H1 (cell line): Measurements from ENCODE around the gene LIPI. TPM values are rescaled to one million over a fixed set of nuclear protein-coding genes. Genes with fewer than 3 reads are reported as not detected.

ENCODE experiments used
- CTCF ChIA-PET: fragments of 300-600 bp; sonication (Branson Sonifier 250); formaldehyde crosslinking; loops from one replicate; lab custom pipeline; 2021; ENCODE audit not compliant: partially characterized antibody; lab: Charles Lee
- POLR2A ChIA-PET: fragments of 300-600 bp; sonication (Branson Sonifier 250); formaldehyde crosslinking; loops from one replicate; lab custom pipeline; 2021; ENCODE audit warnings: inconsistent platforms; ENCODE audit not compliant: partially characterized antibody; lab: Charles Lee
- DNase-seq, 2 experiments: peaks; one replicate each; pipeline versions ENCODE4 v3.0.0 to v3.0.0-alpha.2; 2010 to 2022; ENCODE audit warnings: low spot score in 2 of 2, low read depth in 1 of 2, mixed read lengths in 1 of 2
- FAIRE-seq: peaks from 2 replicates; lab custom pipeline; 2011; peaks lifted over from hg19 to GRCh38; lab: Jason Lieb, UNC
- H2AFZ ChIP-seq: 2 replicates; pipeline ENCODE4 v1.8.1; 2012; ENCODE audit warnings: low read length, inconsistent platforms
- H2AK5ac ChIP-seq: 2 replicates; pipeline ENCODE4 v1.6.1; 2013; ENCODE audit warnings: low read depth, low read length
- H2BK120ac ChIP-seq: replicated peaks from 2 replicates; pipeline ENCODE3; 2013; ENCODE audit warnings: low read depth, low read length, inconsistent platforms
- H2BK12ac ChIP-seq: 2 replicates; pipeline ENCODE4 v1.6.1; 2013; ENCODE audit warnings: low read depth, low read length
- H2BK15ac ChIP-seq: 2 replicates; pipeline ENCODE4 v1.6.1; 2013; ENCODE audit warnings: low read length
- H2BK20ac ChIP-seq: 2 replicates; pipeline ENCODE4 v1.6.1; 2013; ENCODE audit warnings: low read length
- H2BK5ac ChIP-seq: 2 replicates; pipeline ENCODE4 v1.6.1; 2013; ENCODE audit warnings: low read depth, low read length
- H3K14ac ChIP-seq: 2 replicates; pipeline ENCODE4 v1.6.1; 2013; ENCODE audit warnings: inconsistent platforms; ENCODE audit not compliant: insufficient read length
- H3K18ac ChIP-seq: 2 replicates; pipeline ENCODE4 v1.6.1; 2013; ENCODE audit warnings: low read length; ENCODE audit errors: extremely low read depth
- H3K23ac ChIP-seq: 2 replicates; pipeline ENCODE4 v1.6.1; 2013; ENCODE audit warnings: inconsistent platforms; ENCODE audit not compliant: insufficient read length
- H3K23me2 ChIP-seq: 2 replicates; pipeline ENCODE4 v1.6.1; 2013; ENCODE audit warnings: low read depth, low read length
- H3K27ac ChIP-seq: 2 replicates; pipeline ENCODE4 v1.6.1; 2011; ENCODE audit warnings: low read depth, low read length, inconsistent platforms
- H3K27me3 ChIP-seq, 4 experiments: replicated peaks in 1 of 4; 1 replicate in 1 of 4; 2 replicates in 3 of 4; pipeline versions ENCODE4 v1.6.1 to v1.8.1; 2011 to 2013; ENCODE audit warnings: low read length in 3 of 4, mild to moderate bottlenecking in 3 of 4, inconsistent platforms in 2 of 4, mixed read lengths in 2 of 4, moderate library complexity in 1 of 4; ENCODE audit not compliant: control insufficient read depth in 3 of 4, insufficient read depth in 3 of 4; ENCODE audit errors: extremely low read depth in 1 of 4
- H3K36me3 ChIP-seq, 4 experiments: 2 replicates each; pipeline versions ENCODE4 v1.6.1 to v1.8.1; 2011 to 2013; ENCODE audit warnings: mild to moderate bottlenecking in 4 of 4, low read length in 3 of 4, moderate library complexity in 2 of 4, control low read depth in 1 of 4, inconsistent platforms in 1 of 4; ENCODE audit not compliant: insufficient read depth in 4 of 4, control insufficient read depth in 2 of 4
- H3K4ac ChIP-seq: replicated peaks from 2 replicates; pipeline ENCODE3; 2013; ENCODE audit warnings: low read length, low read depth, mixed read lengths, inconsistent platforms; ENCODE audit not compliant: insufficient read length
- H3K4me1 ChIP-seq, 4 experiments: replicated peaks in 1 of 4; 1 replicate in 1 of 4; 2 replicates in 3 of 4; pipeline versions ENCODE4 v1.6.1 to v1.8.1; 2011 to 2013; ENCODE audit warnings: low read length in 3 of 4, inconsistent platforms in 2 of 4, mixed read lengths in 1 of 4; ENCODE audit not compliant: insufficient read depth in 4 of 4, control insufficient read depth in 3 of 4
- H3K4me2 ChIP-seq, 2 experiments: 2 replicates each; pipeline versions ENCODE4 v1.6.1 to v1.8.1; 2011 to 2013; ENCODE audit warnings: low read depth in 2 of 2, low read length in 2 of 2, control low read depth in 1 of 2, inconsistent platforms in 1 of 2, mild to moderate bottlenecking in 1 of 2; ENCODE audit not compliant: insufficient read depth in 1 of 2
- H3K4me3 ChIP-seq, 4 experiments: fragments of 200-600, 300-600 bp in 1 of 4; sonication (generic), shearing (Covaris generic), sonication (Bioruptor Twin) in 1 of 4; 2 replicates each; pipeline versions ENCODE4 v1.5.1 to v1.8.1; 2011 to 2016; ENCODE audit warnings: low read length in 4 of 4, low read depth in 3 of 4, control low read depth in 2 of 4, inconsistent platforms in 2 of 4, mild to moderate bottlenecking in 2 of 4, mixed read lengths in 1 of 4, moderate library complexity in 1 of 4; ENCODE audit not compliant: insufficient read depth in 2 of 4; ENCODE audit errors: extremely low read depth in 1 of 4
- H3K56ac ChIP-seq: replicated peaks from 2 replicates; pipeline ENCODE3; 2013; ENCODE audit warnings: low read depth, mild to moderate bottlenecking, mixed read lengths, low read length, inconsistent platforms; ENCODE audit not compliant: insufficient read length
- H3K79me1 ChIP-seq: 2 replicates; pipeline ENCODE4 v1.6.1; 2013; ENCODE audit warnings: low read depth, low read length, control low read depth
- H3K79me2 ChIP-seq, 2 experiments: 2 replicates each; pipeline versions ENCODE4 v1.6.1 to v1.8.1; 2012 to 2013; ENCODE audit warnings: low read length in 2 of 2, mild to moderate bottlenecking in 2 of 2, inconsistent platforms in 1 of 2; ENCODE audit not compliant: insufficient read depth in 2 of 2, control insufficient read depth in 1 of 2
- H3K9ac ChIP-seq, 4 experiments: replicated peaks in 1 of 4; 1 replicate in 1 of 4; 2 replicates in 3 of 4; pipeline versions ENCODE4 v1.6.1 to v1.8.1; 2011 to 2013; ENCODE audit warnings: low read depth in 3 of 4, low read length in 3 of 4, control low read depth in 2 of 4, mild to moderate bottlenecking in 2 of 4, moderate library complexity in 2 of 4, inconsistent platforms in 1 of 4; ENCODE audit errors: extremely low read depth in 1 of 4
- H3K9me3 ChIP-seq, 2 experiments: 2 replicates each; pipeline versions ENCODE4 v1.6.1 to v1.8.1; 2012 to 2013; ENCODE audit warnings: mild to moderate bottlenecking in 2 of 2, moderate library complexity in 2 of 2, control low read depth in 1 of 2, inconsistent platforms in 1 of 2, low read depth in 1 of 2, low read length in 1 of 2, mixed read lengths in 1 of 2; ENCODE audit not compliant: insufficient read depth in 2 of 2
- H4K20me1 ChIP-seq, 2 experiments: replicated peaks in 1 of 2; 2 replicates each; pipeline versions ENCODE3 to v1.8.1; 2011 to 2013; ENCODE audit warnings: inconsistent platforms in 2 of 2, low read length in 2 of 2, mild to moderate bottlenecking in 1 of 2; ENCODE audit not compliant: insufficient read depth in 2 of 2, control insufficient read depth in 1 of 2
- H4K5ac ChIP-seq: 2 replicates; pipeline ENCODE4 v1.6.1; 2013; ENCODE audit warnings: low read length, low read depth, mixed read lengths, inconsistent platforms; ENCODE audit not compliant: insufficient read length
- H4K8ac ChIP-seq: 2 replicates; pipeline ENCODE4 v1.8.0; 2013; ENCODE audit warnings: mild to moderate bottlenecking, moderate library complexity, low read length, inconsistent platforms; ENCODE audit not compliant: insufficient read depth; ENCODE audit errors: extremely low read depth
- H4K91ac ChIP-seq: replicated peaks from 2 replicates; pipeline ENCODE3; 2013; ENCODE audit warnings: low read length, mixed read lengths, inconsistent platforms; ENCODE audit not compliant: insufficient read length
- CHD2 ChIP-seq: IDR thresholded peaks from 2 replicates; pipeline ENCODE4 v1.6.1; 2012; ENCODE audit warnings: low read length, improper control_type of control experiment
- RNF2 ChIP-seq: fragments of 200-900, 300-1000 bp; sonication (generic); IDR thresholded peaks from 2 replicates; pipeline ENCODE4 v1.7.1; 2016; ENCODE audit warnings: borderline replicate concordance, low read depth, mild to moderate bottlenecking, antibody characterized with exemption, low read length; ENCODE audit not compliant: poor library complexity, severe bottlenecking; ENCODE audit errors: missing control alignments
- WGBS, 2 experiments: shearing (Covaris generic) in 1 of 2; methylation state at CpG; one replicate each; pipeline versions ENCODE4 v1.1.6 to v1.1.7; 2013 to 2015; ENCODE audit warnings: low lambda C conversion rate in 2 of 2, mixed read lengths in 2 of 2, inconsistent platforms in 1 of 2, low coverage in 1 of 2, missing lambda C conversion rate in 1 of 2; ENCODE audit not compliant: insufficient replicate concordance in 2 of 2, insufficient coverage in 1 of 2, insufficient read length in 1 of 2; ENCODE audit errors: extremely low coverage in 1 of 2, missing lambda C conversion rate in 1 of 2; 5-methylcytosine and 5-hydroxymethylcytosine counted together
- polyA plus RNA-seq, 7 experiments: library from polyadenylated mRNA; depleted of rRNA in 3 of 7; stranded (reverse) in 5 of 7; unstranded in 2 of 7; fragments of >200 nt in 5 of 7; fragments of 200-250 nt in 2 of 7; gene quantifications; 1 replicate in 5 of 7; 2 replicates in 1 of 7; 4 replicates in 1 of 7; pipeline versions ENCODE4 v1.2.1 to v1.2.3, GENCODE V29; 2011 to 2013; ENCODE audit warnings: missing spikeins in 2 of 7, mixed read lengths in 2 of 7
- total RNA-seq: library from RNA; stranded (reverse); fragmentation: NEBNext Ultra II Directional; extraction: Animal tissue kit (Norgen Biotek cat#: 25700); gene quantifications from 2 replicates; pipeline ENCODE4 v1.2.1, GENCODE V29; 2021

Gene LIPI
- total and polyA plus RNA-seq, 2 of the 8 experiments (the other 6 are each of a cell fraction or from before 2014, with no cell fraction given) = not detected

DNA sequence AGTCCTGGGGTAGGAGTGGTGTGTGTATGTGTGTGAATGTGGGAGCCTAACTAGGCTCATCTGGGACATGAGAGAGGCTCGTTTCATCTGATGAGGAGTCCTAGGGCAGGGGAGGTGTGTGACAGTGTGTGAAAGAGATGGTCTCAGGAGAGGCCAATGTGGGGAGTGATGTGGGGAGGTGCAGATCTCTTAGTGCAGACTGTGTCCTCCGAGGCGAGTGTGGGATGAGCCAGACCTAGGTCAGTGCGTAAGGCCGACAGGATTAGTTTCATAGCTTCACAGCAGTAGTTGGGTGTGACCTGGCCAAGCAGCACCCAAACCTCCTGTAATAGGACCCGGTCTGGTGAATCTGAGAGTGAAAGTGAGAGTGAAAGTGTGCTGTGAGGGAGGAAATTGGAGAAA is 94.7 kb downstream of the LIPI start:
- Histone ChIP-seq H2AK5ac (no peak overlapping the region), H2BK5ac (no peak overlapping the region), H3K56ac (no peak overlapping the region), H3K9me3 (no peaks in the 10 kb centered on the region), H3K4me3 (no peak overlapping the region), H2BK15ac (0 out of 2 replicates have a peak overlapping the region, but pooled peaks have one; percentile 23), H3K4me1 (peaks cover 0 to 2% (median under 1%) of the 10 kb centered on the region in 4 experiments; a peak in 2 of 7 replicates), H3K23me2 (no peaks in the 10 kb centered on the region), H3K27me3 (no peaks in the 10 kb centered on the region), H3K27ac (no peak overlapping the region), H3K23ac (no peak overlapping the region), H3K4me2 (no peak overlapping the region), H2BK12ac (no peak overlapping the region), H3K79me1 (no peaks in the 10 kb centered on the region), H2BK120ac (no peak overlapping the region), H3K9ac (no peak overlapping the region), H2AFZ (no peak overlapping the region), H3K4ac (no peak overlapping the region), H4K91ac (no peak overlapping the region), H3K79me2 (no peaks in the 10 kb centered on the region), H4K20me1 (no peaks in the 10 kb centered on the region), H3K14ac (no peak overlapping the region), H3K18ac (no peak overlapping the region), H4K8ac (no peak overlapping the region), H4K5ac (no peak overlapping the region), H3K36me3 (no peaks in the 10 kb centered on the region), H2BK20ac (no peak overlapping the region)
- no peak for TF ChIP-seq CHD2
- TF ChIP-seq RNF2 = no peak
- POLR2A ChIA-PET = no interaction called here
- no peak for FAIRE-seq
- 93% methylated on average over 6 of the region's 6 CpGs; no CpG with 5 or more reads in 1 of the 2 experiments for WGBS, 2 experiments
- CTCF ChIA-PET = interaction anchor here (0.6 kb wide), 1 partner anchor 608 kb away, joined by 3 read pairs; no protein-coding TSS in a partner anchor
- no peak for DNase-seq
